NCI-H524 (cell line): ENCODE results near the gene ATP5MC3.
"Not testable (repeated sequence)": the region's sequence is repeated elsewhere in the genome, so short reads cannot be mapped to it uniquely, and the experiment has no call there.

Source experiments
- DNase-seq, 2 experiments: peaks; one replicate each; lab custom pipeline; 2025; lab: John Stamatoyannopoulos, UW

Gene ATP5MC3

GRCh38 chr2:175181104-175181876 is at the start of gene ATP5MC3:
TSS of gene ATP5MC3 (minus strand) at chr2:175181710. CDS start at chr2:175181393, 317 bp downstream.
- DNase-seq, result peak; percentile 85 to 96

GRCh38 chr2:175228601-175229000 is 47.1 kb upstream of the ATP5MC3 start:
- not testable (repeated sequence) for DNase-seq

- DNase-seq, result no peak
Measured at GRCh38 chr2:175228179-175228578, 46.7 kb upstream of the ATP5MC3 start.

GRCh38 chr2:175227393-175227792 is 45.9 kb upstream of the ATP5MC3 start:
- no peak for DNase-seq

- no peak for DNase-seq
Measured at GRCh38 chr2:175220075-175220474, 38.6 kb upstream of the ATP5MC3 start.

GRCh38 chr2:175218551-175218950 is 37.0 kb upstream of the ATP5MC3 start:
- no peak for DNase-seq

- DNase-seq, result peak; percentile 88 to 94
Measured at GRCh38 chr2:175207741-175208438, 26.4 kb upstream of the ATP5MC3 start.

- DNase-seq, result peak in 1 of 2 experiments; percentile 22
Measured at GRCh38 chr2:175206866-175207265, 25.4 kb upstream of the ATP5MC3 start.

- DNase-seq, result no peak
Measured at GRCh38 chr2:175205523-175205922, 24.0 kb upstream of the ATP5MC3 start.

- DNase-seq, result peak; percentile 43 to 80
Measured at GRCh38 chr2:175203621-175204496, 22.3 kb upstream of the ATP5MC3 start.

- DNase-seq, result peak; percentile 56 to 75
Measured at GRCh38 chr2:175195012-175195411, 13.5 kb upstream of the ATP5MC3 start.

GRCh38 chr2:175188761-175189160 is 7.3 kb upstream of the ATP5MC3 start:
- no peak for DNase-seq

GRCh38 chr2:175187378-175187777 is 5.9 kb upstream of the ATP5MC3 start:
- DNase-seq, result peak in 1 of 2 experiments; percentile 3

GRCh38 chr2:175183674-175184073 is 2.2 kb upstream of the ATP5MC3 start:
- DNase-seq, result no peak

GRCh38 chr2:175181877-175182308 is 383 bp upstream of the ATP5MC3 start:
- DNase-seq, result no peak

GRCh38 chr2:175180701-175181103 is 808 bp downstream of the ATP5MC3 start:
- DNase-seq, result no peak

GRCh38 chr2:175176624-175177023 is 4.9 kb downstream of the ATP5MC3 start:
- no peak for DNase-seq

- DNase-seq, result no peak
Measured at GRCh38 chr2:175175896-175176295, 5.6 kb downstream of the ATP5MC3 start.

- no peak for DNase-seq
Measured at GRCh38 chr2:175175320-175175719, 6.2 kb downstream of the ATP5MC3 start.

- DNase-seq, result no peak
Measured at GRCh38 chr2:175170659-175171304, 10.7 kb downstream of the ATP5MC3 start.

- DNase-seq, result no peak
Measured at GRCh38 chr2:175169191-175169590, 12.3 kb downstream of the ATP5MC3 start.

- DNase-seq, result no peak
Measured at GRCh38 chr2:175168564-175168945, 13.0 kb downstream of the ATP5MC3 start.
